T-cell (primary cell): ENCODE measurements around the gene CCNL2. TPM values are rescaled to one million over a fixed set of nuclear protein-coding genes. Genes with fewer than 3 reads are reported as not detected.

Experiments
- ATAC-seq, 4 experiments: fragments of 200-7000 bp in 3 of 4; fragments of 150-1000 bp in 1 of 4; cut with Tn5 transposase; replicated peaks in 1 of 4; 1 replicate in 3 of 4; 2 replicates in 1 of 4; pipeline ENCODE4 v1.10.0; 2021; ENCODE audit warnings: moderate library complexity in 3 of 4, mild to moderate bottlenecking in 2 of 4, moderate number of reproducible peaks in 1 of 4
- CTCF ChIA-PET, 2 donors: fragments of 300-600 bp; sonication (Branson Sonifier 250); formaldehyde crosslinking; loops; one replicate each; lab custom pipeline; 2022; ENCODE audit warnings: antibody characterized with exemption in 2 of 2; lab: Charles Lee
- POLR2A ChIA-PET, 2 donors: fragments of 300-600 bp; sonication (Branson Sonifier 250); formaldehyde crosslinking; loops; one replicate each; lab custom pipeline; 2022; ENCODE audit warnings: antibody characterized with exemption in 2 of 2; lab: Charles Lee
- DNase-seq, 35 experiments: peaks; one replicate each; pipeline versions ENCODE4 v3.0.0 to v3.0.0-alpha.2; 2013 to 2023
- H3K27ac ChIP-seq: one replicate; pipeline ENCODE4 v1.5.1; 2013; ENCODE audit warnings: low read length
- H3K27me3 ChIP-seq, 2 experiments: replicated peaks in 1 of 2; 1 replicate in 1 of 2; 2 replicates in 1 of 2; pipeline versions ENCODE4 v1.6.1 to v1.7.0; 2013; ENCODE audit warnings: low read length in 1 of 2, mixed read lengths in 1 of 2; ENCODE audit not compliant: control insufficient read depth in 2 of 2, insufficient read depth in 2 of 2; ENCODE audit errors: extremely low read depth in 1 of 2
- H3K36me3 ChIP-seq, 2 donors: 1 replicate in 1 of 2; 2 replicates in 1 of 2; pipeline versions ENCODE4 v1.6.1 to v1.7.0; 2013; ENCODE audit warnings: low read length in 1 of 2; ENCODE audit not compliant: control insufficient read depth in 2 of 2, insufficient read depth in 1 of 2; ENCODE audit errors: extremely low read depth in 1 of 2
- H3K4me1 ChIP-seq, 2 experiments: 1 replicate in 1 of 2; 2 replicates in 1 of 2; pipeline versions ENCODE4 v1.6.1 to v1.7.0; 2013; ENCODE audit warnings: low read length in 2 of 2, mixed read lengths in 1 of 2; ENCODE audit not compliant: insufficient read depth in 2 of 2, control insufficient read depth in 1 of 2; ENCODE audit errors: extremely low read depth in 1 of 2
- H3K4me3 ChIP-seq, 2 donors: 1 replicate in 1 of 2; 2 replicates in 1 of 2; pipeline versions ENCODE4 v1.5.1 to v1.7.0; 2013; ENCODE audit warnings: mild to moderate bottlenecking in 2 of 2, low read length in 1 of 2, moderate library complexity in 1 of 2; ENCODE audit not compliant: control insufficient read depth in 1 of 2; ENCODE audit errors: extremely low read depth in 1 of 2
- H3K9me3 ChIP-seq: 2 replicates; pipeline ENCODE4 v1.7.0; 2013
- H3K27ac Mint-ChIP-seq, 2 donors: one replicate each; pipeline ENCODE4 v1.8.0; 2020 to 2021; ENCODE audit warnings: mild to moderate bottlenecking in 2 of 2, mixed read lengths in 2 of 2
- H3K27me3 Mint-ChIP-seq, 2 donors: one replicate each; pipeline ENCODE4 v1.8.0; 2021 to 2022; ENCODE audit warnings: mixed read lengths in 2 of 2
- H3K36me3 Mint-ChIP-seq: one replicate; pipeline ENCODE4 v1.8.0; 2021; ENCODE audit warnings: mixed read lengths
- H3K4me1 Mint-ChIP-seq, 3 donors: one replicate each; pipeline ENCODE4 v1.8.0; 2020 to 2022; ENCODE audit warnings: mixed read lengths in 3 of 3, mild to moderate bottlenecking in 1 of 3
- H3K4me3 Mint-ChIP-seq, 3 donors: one replicate each; pipeline ENCODE4 v1.8.0; 2020 to 2022; ENCODE audit warnings: mild to moderate bottlenecking in 3 of 3, mixed read lengths in 3 of 3, moderate library complexity in 3 of 3
- H3K9me3 Mint-ChIP-seq, 3 donors: one replicate each; pipeline ENCODE4 v1.8.0; 2020 to 2022; ENCODE audit warnings: mixed read lengths in 3 of 3
- WGBS: methylation state at CpG from one replicate; pipeline ENCODE4 v1.1.5; 2013; ENCODE audit warnings: missing lambda C conversion rate; ENCODE audit not compliant: insufficient coverage; 5-methylcytosine and 5-hydroxymethylcytosine counted together
- total RNA-seq, 35 experiments: library from RNA in 6 of 35; stranded (reverse) in 6 of 35; fragments of 120-200 nt in 1 of 35; gene quantifications; one replicate each; pipeline versions ENCODE4 v1.2.1 to v1.2.4 and lab custom pipeline; 2013 to 2026

The CCNL2 gene
- total RNA-seq, 5 donors from 2014 or later (not counting 1 experiment from before 2014, with no cell fraction given), result 250 to 418 (median 376) TPM

DNA sequence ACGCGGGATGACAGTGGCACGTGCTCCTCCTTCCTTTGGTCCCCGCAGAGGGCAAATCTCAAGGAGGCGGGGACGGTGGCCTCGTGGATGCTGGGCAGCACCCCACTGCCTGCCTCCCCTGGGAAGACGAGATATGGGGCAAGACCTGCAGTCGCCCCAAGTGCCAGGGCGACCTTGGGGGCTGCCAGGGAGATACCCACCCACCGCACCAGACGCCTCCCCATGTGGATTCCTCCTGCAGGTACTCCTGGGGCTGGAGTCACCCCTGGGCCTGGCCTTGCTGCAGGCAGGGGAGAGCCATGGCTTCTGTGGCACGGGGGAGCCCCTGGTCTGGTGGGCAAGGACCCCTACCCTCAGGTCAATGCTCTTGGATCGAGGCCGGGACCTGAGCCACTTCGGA is 18.3 kb downstream of the CCNL2 start:
- Histone ChIP-seq H3K9me3 (no peaks in the 10 kb centered on the region), H3K36me3 (peaks cover 7 to 10% of the 10 kb centered on the region in 2 donors), H3K4me1 (peaks cover 0 to 7% of the 10 kb centered on the region in 2 experiments), H3K27me3 (peaks cover 0 to 3% of the 10 kb centered on the region in 2 experiments), H3K4me3 (no peak overlapping the region), H3K27ac (no peak overlapping the region)
- Mint-ChIP-seq H3K9me3 (no peaks in the 10 kb centered on the region), H3K27me3 (no peaks in the 10 kb centered on the region), H3K4me3 (no peak overlapping the region), H3K4me1 (no peaks in the 10 kb centered on the region), H3K36me3 (peaks cover under 1% of the 10 kb centered on the region), H3K27ac (no peak overlapping the region)
- ChIA-PET CTCF (no interaction called here), POLR2A (no interaction called here)
- 93% methylated on average over 12 of the region's 16 CpGs for WGBS
- ATAC-seq, result no peak
- no peak for DNase-seq

DNA sequence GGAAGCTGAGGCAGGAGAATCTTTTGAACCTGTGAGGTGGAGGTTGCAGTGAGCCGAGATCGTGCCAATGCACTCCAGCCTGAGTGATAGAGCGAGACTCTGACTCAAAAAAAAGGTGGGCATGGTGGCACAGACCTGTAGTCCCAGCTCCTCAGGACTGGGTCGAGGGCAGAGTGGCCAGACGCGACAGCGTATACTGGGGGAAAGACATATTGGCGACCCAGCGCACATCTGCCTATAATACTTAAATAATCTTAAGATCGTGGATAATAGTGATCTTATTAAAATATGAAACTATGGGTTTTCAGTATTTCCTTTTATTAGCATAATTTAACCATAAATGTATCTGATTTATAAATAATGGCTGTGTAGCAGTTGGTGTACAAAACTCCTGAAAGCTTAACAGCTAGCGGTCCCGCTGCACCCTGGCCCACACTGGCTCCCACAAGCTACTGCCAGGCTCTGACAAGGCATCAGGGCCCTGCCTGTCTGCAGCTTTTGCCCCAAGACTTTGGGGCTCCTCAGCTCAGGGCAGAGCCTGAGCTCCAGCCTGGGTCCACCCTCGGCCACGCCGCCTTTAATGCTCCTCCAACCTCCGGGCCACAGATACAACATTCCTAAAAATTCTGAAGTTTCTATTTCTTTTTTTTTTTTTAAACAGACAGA is 21.5 kb downstream of the CCNL2 start:
- H3K27me3 Mint-ChIP-seq, result no peaks in the 10 kb centered on the region
- ChIA-PET CTCF (no interaction called here), POLR2A (interaction anchor here in 1 of 2 donors (0.6 kb wide), 3 partner anchors 18 to 65 kb away, joined by 3 to 5 read pairs (median 3); no protein-coding TSS in a partner anchor)
- DNase-seq (no peak), ATAC-seq (no peak)
- Histone ChIP-seq H3K36me3 (peaks cover 8 to 10% of the 10 kb centered on the region in 2 donors), H3K27ac (no peak overlapping the region), H3K9me3 (no peaks in the 10 kb centered on the region), H3K4me3 (no peak overlapping the region), H3K27me3 (peaks cover 0 to 3% of the 10 kb centered on the region in 2 experiments), H3K4me1 (peaks cover 0 to 29% of the 10 kb centered on the region in 2 experiments)
- no peak overlapping the region for H3K4me3 Mint-ChIP-seq
- WGBS, result 96% methylated on average over 8 of the region's 16 CpGs
- no peaks in the 10 kb centered on the region for H3K9me3 Mint-ChIP-seq
- peaks cover 0 to 16% (median 12%) of the 10 kb centered on the region in 3 donors for H3K4me1 Mint-ChIP-seq
- no peak overlapping the region for H3K27ac Mint-ChIP-seq
- H3K36me3 Mint-ChIP-seq, result no peaks in the 10 kb centered on the region

DNA sequence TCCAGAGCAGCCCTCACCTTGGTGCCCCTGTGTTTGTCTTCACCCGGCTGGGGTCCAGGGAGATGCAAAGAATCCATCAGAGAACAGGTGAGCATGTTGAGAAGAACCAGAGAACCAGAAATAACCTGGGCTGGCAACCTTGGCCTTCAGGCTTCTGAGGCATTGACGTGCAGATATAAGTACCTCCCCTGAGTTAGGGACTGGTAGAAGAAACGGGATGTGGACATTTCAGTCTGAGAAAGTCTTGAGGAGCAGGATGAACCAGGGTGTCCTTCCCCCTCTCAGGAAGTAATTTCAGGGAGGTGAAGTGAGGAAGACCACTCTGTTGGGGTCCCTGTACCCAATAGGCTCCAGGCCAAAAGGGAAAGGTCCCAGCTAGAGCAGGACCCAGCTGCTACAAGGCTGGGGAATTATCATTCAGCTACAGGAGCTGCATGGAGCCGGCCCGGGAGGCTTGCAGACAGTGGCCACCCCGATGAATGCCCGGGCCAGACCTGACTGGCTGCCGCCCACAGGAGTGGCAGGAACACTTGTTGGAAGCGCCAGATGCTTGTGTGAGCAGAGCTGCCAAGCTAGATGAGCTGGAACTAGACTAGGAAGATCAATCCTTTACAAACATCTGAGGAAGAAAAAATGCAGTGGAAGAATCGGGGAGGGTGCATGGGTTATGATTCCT is 22.4 kb downstream of the CCNL2 start:
- H3K9me3 Mint-ChIP-seq, result no peaks in the 10 kb centered on the region
- CTCF ChIA-PET, result no interaction called here
- no peaks in the 10 kb centered on the region for H3K9me3 ChIP-seq

DNA sequence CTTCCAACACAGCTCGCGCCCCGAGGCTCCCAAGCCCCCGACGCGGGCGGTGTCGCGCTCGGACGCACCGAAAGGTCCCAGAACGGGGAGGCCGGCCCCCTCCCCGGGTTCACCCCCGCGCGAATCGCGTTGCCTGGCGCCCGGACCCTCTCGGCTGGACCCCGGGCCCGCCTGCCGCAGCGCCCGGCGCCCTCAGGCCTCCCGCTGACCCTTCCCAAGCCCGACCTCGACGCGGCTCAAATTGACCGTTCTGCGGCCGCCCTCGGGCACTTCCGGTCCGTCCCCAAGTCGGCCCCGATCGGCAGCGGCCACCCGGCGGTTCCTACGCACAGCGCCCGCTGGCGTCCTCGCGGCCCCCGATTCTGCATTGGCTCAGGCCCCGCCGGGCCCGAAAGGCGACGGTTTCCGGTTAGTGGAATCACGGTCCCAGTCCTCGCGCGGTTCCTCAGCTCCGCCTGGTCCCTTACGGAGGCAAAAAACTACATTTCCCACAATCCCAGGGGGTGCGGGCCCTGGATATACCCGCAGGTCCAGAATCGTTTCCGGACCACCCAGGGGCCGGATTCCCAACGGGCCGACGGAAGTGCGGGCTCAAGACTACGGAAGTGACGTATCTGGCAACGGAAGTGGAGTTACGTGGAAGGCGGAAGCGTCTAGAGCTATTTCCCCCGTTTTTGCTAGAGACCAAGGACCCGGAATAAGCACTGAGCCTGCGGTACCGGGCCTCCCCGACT is 24.0 kb downstream of the CCNL2 start, which contains the start of gene AURKAIP1:
Gene AURKAIP1, minus strand, starts transcription at position 279 of the 734 bp plus-strand sequence. CDS start 451 bp downstream, outside the sequence.
- no peaks in the 10 kb centered on the region for H3K27me3 ChIP-seq
- Mint-ChIP-seq H3K27me3 (no peaks in the 10 kb centered on the region), H3K27ac (peak within 1 kb of the TSS; percentile 91 to 93), H3K36me3 (no peaks in the 10 kb centered on the region), H3K4me3 (peak within 1 kb of the TSS; percentile 83 to 91 (median 88)), H3K9me3 (no peaks in the 10 kb centered on the region), H3K4me1 (peaks cover 0 to 39% (median 23%) of the 10 kb centered on the region in 3 donors)
- H3K9me3 ChIP-seq, result no peaks in the 10 kb centered on the region
- ChIA-PET POLR2A (interaction anchor here (0.5 to 1.2 kb wide), 7 partner anchors 11 to 510 kb away, joined by 3 to 9 read pairs (median 4); partner anchors contain the start of gene CCNL2 (in 1 of the 2)), CTCF (interaction anchor here in 1 of 2 donors (0.7 to 1.2 kb wide), 6 partner anchors 24 to 1019 kb away, joined by 3 to 8 read pairs (median 4); partner anchors contain the start of gene CCNL2)
- H3K36me3 ChIP-seq, result peaks cover 0 to 4% of the 10 kb centered on the region in 2 donors
- ATAC-seq (peak; percentile 72 to 86 (median 84)), DNase-seq (peak; percentile 86 to 99 (median 94))
- under 1% methylated on average over 73 of the region's 85 CpGs for WGBS
- peak within 1 kb of the TSS; percentile 91 for H3K27ac ChIP-seq
- H3K4me3 ChIP-seq, result peak within 1 kb of the TSS; percentile 71 to 76
- H3K4me1 ChIP-seq, result peaks cover 15 to 51% of the 10 kb centered on the region in 2 experiments

More for the DNA sequence above, 22.4 kb downstream of the CCNL2 start:
- peak overlapping the region; percentile 50 to 88 (median 50) for H3K4me3 Mint-ChIP-seq
- 98% methylated on average over 6 of the region's 10 CpGs for WGBS
- DNase-seq (no peak), ATAC-seq (no peak)
- POLR2A ChIA-PET, result interaction anchor here in 1 of 2 donors (0.6 kb wide), 1 partner anchor 28 kb away, joined by 3 read pairs; no protein-coding TSS in a partner anchor
- H3K27ac ChIP-seq, result no peak overlapping the region
- H3K27me3 ChIP-seq, result peaks cover 0 to 3% of the 10 kb centered on the region in 2 experiments
- H3K4me1 ChIP-seq, result peaks cover 6 to 38% of the 10 kb centered on the region in 2 experiments
- peaks cover 8 to 10% of the 10 kb centered on the region in 2 donors for H3K36me3 ChIP-seq
- peaks cover 0 to 24% (median 16%) of the 10 kb centered on the region in 3 donors for H3K4me1 Mint-ChIP-seq
- H3K27me3 Mint-ChIP-seq, result no peaks in the 10 kb centered on the region
- no peaks in the 10 kb centered on the region for H3K36me3 Mint-ChIP-seq
- peak overlapping the region in 1 of 2 donors; percentile 49 for H3K27ac Mint-ChIP-seq
- no peak overlapping the region for H3K4me3 ChIP-seq

DNA sequence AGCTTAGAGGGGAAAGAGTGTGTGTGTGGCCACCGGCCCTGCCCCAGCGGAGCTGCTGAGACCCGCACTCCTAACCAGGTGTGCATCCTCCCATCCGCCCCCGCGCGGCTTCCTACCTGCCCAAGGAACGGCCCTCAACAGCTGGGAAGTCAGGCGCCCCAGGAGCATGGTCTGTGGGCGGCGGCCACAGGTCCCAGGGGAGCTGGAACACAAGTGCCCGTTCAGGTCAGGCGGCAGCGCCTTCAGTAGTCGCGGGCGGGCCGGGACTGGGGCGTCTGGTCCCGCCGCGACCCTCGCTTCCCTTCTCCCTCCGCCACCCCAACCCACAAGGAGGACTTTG is 24.6 kb downstream of the CCNL2 start:
- peak in 1 of 35 experiments; percentile 24 for DNase-seq
- Histone ChIP-seq H3K27ac (peak overlapping the region; percentile 91), H3K4me3 (peak overlapping the region; percentile 71 to 76), H3K4me1 (peaks cover 15 to 51% of the 10 kb centered on the region in 2 experiments), H3K9me3 (no peaks in the 10 kb centered on the region), H3K36me3 (peaks cover 0 to 4% of the 10 kb centered on the region in 2 donors), H3K27me3 (no peaks in the 10 kb centered on the region)
- ChIA-PET CTCF (interaction anchor here in 1 of 2 donors (1.2 kb wide), 3 partner anchors 24 to 33 kb away, joined by 3 to 4 read pairs (median 4); partner anchors contain the start of gene CCNL2), POLR2A (interaction anchor here in 1 of 2 donors (0.5 to 1.2 kb wide), 2 partner anchors 24 to 28 kb away, joined by 4 read pairs; partner anchors contain the start of gene CCNL2)
- H3K27ac Mint-ChIP-seq, result peak overlapping the region in 1 of 2 donors; percentile 79
- peaks cover 0 to 41% (median 23%) of the 10 kb centered on the region in 3 donors for H3K4me1 Mint-ChIP-seq
- no peaks in the 10 kb centered on the region for H3K36me3 Mint-ChIP-seq
- WGBS, result under 1% methylated on average over 24 of the region's 24 CpGs
- H3K27me3 Mint-ChIP-seq, result no peaks in the 10 kb centered on the region
- peak overlapping the region; percentile 83 to 91 (median 88) for H3K4me3 Mint-ChIP-seq
- no peak for ATAC-seq
- no peaks in the 10 kb centered on the region for H3K9me3 Mint-ChIP-seq
